ENCODE results near the gene FAM174C.

GRCh38 chr19:1290196-1290702 lies 14.9 kb downstream of the FAM174C start:
- TF ChIP-seq EP300 (IDR thresholded peaks at IDR 0.05): no peak
- TF ChIP-seq POLR2A (IDR thresholded peaks at IDR 0.05; ENCODE audit: low read depth): no peak
